Osteoblast (primary cell): ENCODE measurements around the gene NMNAT2. TPM values are rescaled to one million over a fixed set of nuclear protein-coding genes. Genes with fewer than 3 reads are reported as not detected.

Experiments used
- DNase-seq: peaks from one replicate; pipeline ENCODE4 v3.0.0; 2011; ENCODE audit warnings: low spot score, mixed read lengths; ENCODE audit not compliant: insufficient read length; ENCODE audit errors: missing footprints
- H2AFZ ChIP-seq: 2 replicates; pipeline ENCODE4 v1.6.0; 2011; ENCODE audit warnings: mild to moderate bottlenecking, low read length
- H3K27ac ChIP-seq: 2 replicates; pipeline ENCODE4 v1.5.1; 2011; ENCODE audit warnings: mild to moderate bottlenecking, low read depth, low read length, moderate library complexity
- H3K27me3 ChIP-seq: 2 replicates; pipeline ENCODE4 v1.6.0; 2012; ENCODE audit warnings: mild to moderate bottlenecking, control low read depth, inconsistent platforms, low read length, moderate library complexity; ENCODE audit not compliant: insufficient read depth
- H3K36me3 ChIP-seq: 2 replicates; pipeline ENCODE4 v1.5.1; 2011; ENCODE audit warnings: mild to moderate bottlenecking, low read length, control low read depth, moderate library complexity; ENCODE audit not compliant: insufficient read depth
- H3K4me1 ChIP-seq: 2 replicates; pipeline ENCODE4 v1.5.1; 2011; ENCODE audit warnings: mild to moderate bottlenecking, low read length, control low read depth, moderate library complexity; ENCODE audit not compliant: insufficient read depth
- H3K4me2 ChIP-seq: 2 replicates; pipeline ENCODE4 v1.6.0; 2011; ENCODE audit warnings: mild to moderate bottlenecking, low read length; ENCODE audit not compliant: insufficient read depth
- H3K4me3 ChIP-seq: fragments of 200-600 bp; sonication (generic); 3 replicates; pipeline ENCODE4 v1.5.1; 2012; ENCODE audit warnings: mild to moderate bottlenecking, low read length, inconsistent platforms; ENCODE audit not compliant: insufficient read depth
- H3K79me2 ChIP-seq: 2 replicates; pipeline ENCODE4 v1.6.0; 2012; ENCODE audit warnings: mild to moderate bottlenecking, low read length, control low read depth, inconsistent platforms; ENCODE audit not compliant: insufficient read depth
- H3K9me3 ChIP-seq: 2 replicates; pipeline ENCODE4 v1.5.1; 2011; ENCODE audit warnings: low read depth, low read length, control low read depth
- H4K20me1 ChIP-seq: 2 replicates; pipeline ENCODE4 v1.6.0; 2012; ENCODE audit warnings: mild to moderate bottlenecking, low read length, control low read depth; ENCODE audit not compliant: insufficient read depth
- CTCF ChIP-seq: IDR thresholded peaks from 2 replicates; pipeline ENCODE4 v1.5.1; 2011; ENCODE audit warnings: mild to moderate bottlenecking, low read depth, low read length, moderate library complexity; ENCODE audit errors: extremely low read depth
- total RNA-seq: library from RNA; depleted of rRNA; stranded (reverse); fragments of >200 nt; gene quantifications from 2 replicates; pipeline ENCODE4 v1.2.3, GENCODE V29; 2012

NMNAT2 gene
- total RNA-seq, 1 donor, result 2.5 TPM

GRCh38 chr1:183308719-183309118 lies 109.5 kb downstream of the NMNAT2 start:
- H3K79me2 ChIP-seq, result no peaks in the 10 kb centered on the region
- no peak for DNase-seq
- H4K20me1 ChIP-seq, result no peaks in the 10 kb centered on the region
- H3K4me3 ChIP-seq, result no peak overlapping the region
- H3K4me2 ChIP-seq, result no peak overlapping the region
- no peaks in the 10 kb centered on the region for H3K27me3 ChIP-seq
- H3K36me3 ChIP-seq, result no peaks in the 10 kb centered on the region
- H3K9me3 ChIP-seq, result no peaks in the 10 kb centered on the region
- H2AFZ ChIP-seq, result no peak overlapping the region
- TF ChIP-seq CTCF, result no peak
- no peak overlapping the region for H3K27ac ChIP-seq
- H3K4me1 ChIP-seq, result peaks cover under 1% of the 10 kb centered on the region

DNA sequence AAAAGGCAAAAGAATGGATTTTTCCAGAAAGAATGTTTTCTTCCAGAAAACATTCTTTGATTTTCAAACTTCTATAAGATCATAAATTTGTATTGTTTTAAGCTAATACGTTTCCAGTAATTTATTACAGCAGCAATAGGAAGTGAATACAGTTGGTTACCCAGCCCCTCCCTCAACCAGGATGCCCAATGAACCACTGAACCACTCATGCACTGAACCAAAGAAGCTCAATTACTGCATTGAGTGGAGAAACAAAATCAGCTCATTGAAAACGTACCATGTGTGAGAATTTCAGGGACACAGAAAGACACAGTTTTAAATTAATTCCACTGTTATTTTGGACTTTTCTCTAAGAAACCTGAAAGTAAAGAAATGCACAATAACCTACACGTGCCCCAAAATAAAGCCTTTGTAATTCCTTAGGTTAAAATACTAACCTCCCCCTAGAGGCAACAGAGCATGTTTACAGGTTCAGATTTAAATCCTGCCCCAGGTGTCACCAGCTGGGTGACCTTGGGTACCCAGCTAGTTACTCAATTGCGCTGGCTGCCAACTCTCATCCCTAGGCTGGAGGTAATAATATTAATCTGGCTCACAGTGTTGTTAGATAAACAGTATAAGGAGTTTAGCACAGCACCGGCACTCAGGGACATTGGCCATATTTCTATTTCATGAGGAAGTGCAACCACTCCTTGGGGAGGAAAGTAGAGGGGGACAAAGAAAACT lies 111.7 kb downstream of the NMNAT2 start:
- Histone ChIP-seq H4K20me1 (no peaks in the 10 kb centered on the region), H3K36me3 (no peaks in the 10 kb centered on the region), H2AFZ (no peak overlapping the region), H3K4me3 (no peak overlapping the region), H3K4me1 (peaks cover 11% of the 10 kb centered on the region), H3K79me2 (no peaks in the 10 kb centered on the region), H3K4me2 (no peak overlapping the region), H3K27ac (no peak overlapping the region), H3K27me3 (no peaks in the 10 kb centered on the region), H3K9me3 (no peaks in the 10 kb centered on the region)
- DNase-seq, result peak; percentile 71
- peak; percentile 38 for TF ChIP-seq CTCF

GRCh38 chr1:183304440-183305107 lies 113.6 kb downstream of the NMNAT2 start:
- Histone ChIP-seq H3K9me3 (no peaks in the 10 kb centered on the region), H3K4me3 (no peak overlapping the region)

More at GRCh38 chr1:183304440-183305107, 113.6 kb downstream of the NMNAT2 start:
- DNase-seq, result no peak
- no peak for TF ChIP-seq CTCF
- Histone ChIP-seq H3K4me1 (peaks cover 11% of the 10 kb centered on the region), H3K27ac (no peak overlapping the region), H2AFZ (no peak overlapping the region), H3K36me3 (no peaks in the 10 kb centered on the region), H3K27me3 (no peaks in the 10 kb centered on the region), H4K20me1 (no peaks in the 10 kb centered on the region), H3K79me2 (no peaks in the 10 kb centered on the region), H3K4me2 (no peak overlapping the region)
